ENCODE data around the gene SYT17.

Gene SYT17

GRCh38 chr16:19228575-19228974, 60.5 kb downstream of the SYT17 start:
- peaks cover 26% of the 10 kb centered on the region for H3K36me3 ChIP-seq (ENCODE audit: insufficient read depth, insufficient read length, low read length)

DNA sequence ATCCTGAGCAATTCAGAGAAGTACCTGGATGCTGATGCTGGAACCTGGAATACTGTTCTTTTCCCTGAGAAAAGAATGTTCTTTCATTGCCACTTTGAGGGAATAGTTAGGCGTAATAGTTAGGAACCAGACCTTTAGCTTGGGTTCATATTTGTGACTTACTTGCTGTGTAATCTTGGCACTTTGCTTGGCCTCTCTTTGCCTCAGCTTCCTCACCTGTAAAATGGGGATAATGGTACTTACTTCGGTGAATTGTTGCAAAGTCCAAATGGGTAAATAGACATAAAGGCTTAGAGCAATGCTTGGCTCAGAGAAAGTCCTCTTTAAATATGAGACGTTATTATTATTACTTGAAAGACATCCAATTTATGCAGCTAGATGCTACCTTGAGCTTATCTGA, 62.5 kb downstream of the SYT17 start:
- peaks cover 10% of the 10 kb centered on the region for H3K36me3 ChIP-seq (ENCODE audit: insufficient read depth, insufficient read length, low read length)
- H3K4me3 ChIP-seq (ENCODE audit: insufficient read length, low read depth): no peak overlapping the region

More at GRCh38 chr16:19228575-19228974, 60.5 kb downstream of the SYT17 start:
- Histone ChIP-seq H3K4me1 (ENCODE audit: insufficient read depth, insufficient read length) (peaks cover 4% of the 10 kb centered on the region), H3K9me3 (ENCODE audit: insufficient read depth, low read length) (peaks cover 17% of the 10 kb centered on the region), H3K27me3 (ENCODE audit: insufficient read depth, insufficient read length) (no peaks in the 10 kb centered on the region), H3K4me3 (ENCODE audit: insufficient read length, low read depth) (no peak overlapping the region), H3K9ac (ENCODE audit: insufficient read length, low read depth) (no peak overlapping the region)
- DNase-seq (ENCODE audit: low read depth, low spot score): no peak
- no peak for TF ChIP-seq SUZ12 (IDR thresholded peaks at IDR 0.05; ENCODE audit: extremely low read depth, insufficient read depth, insufficient read length)
- no peak for TF ChIP-seq ZNF274 (IDR thresholded peaks at IDR 0.05; ENCODE audit: low read depth, low read length)
- no peak for TF ChIP-seq YY1 (IDR thresholded peaks at IDR 0.05; ENCODE audit: insufficient read depth, insufficient read length)

GRCh38 chr16:19231881-19232280, 63.8 kb downstream of the SYT17 start:
- H3K4me3 ChIP-seq (ENCODE audit: insufficient read length, low read depth): no peak overlapping the region
- H3K27me3 ChIP-seq (ENCODE audit: insufficient read depth, insufficient read length): no peaks in the 10 kb centered on the region
- TF ChIP-seq SUZ12 (IDR thresholded peaks at IDR 0.05; ENCODE audit: extremely low read depth, insufficient read depth, insufficient read length): no peak
- no peak for TF ChIP-seq ZNF274 (IDR thresholded peaks at IDR 0.05; ENCODE audit: low read depth, low read length)
- TF ChIP-seq YY1 (IDR thresholded peaks at IDR 0.05; ENCODE audit: insufficient read depth, insufficient read length): no peak
- no peaks in the 10 kb centered on the region for H3K36me3 ChIP-seq (ENCODE audit: insufficient read depth, insufficient read length, low read length)
- peaks cover 14% of the 10 kb centered on the region for H3K9me3 ChIP-seq (ENCODE audit: insufficient read depth, low read length)
- no peak for DNase-seq (ENCODE audit: low read depth, low spot score)
- H3K9ac ChIP-seq (ENCODE audit: insufficient read length, low read depth): no peak overlapping the region
- peaks cover 4% of the 10 kb centered on the region for H3K4me1 ChIP-seq (ENCODE audit: insufficient read depth, insufficient read length)

More for the DNA sequence above, 62.5 kb downstream of the SYT17 start:
- Histone ChIP-seq H3K4me1 (ENCODE audit: insufficient read depth, insufficient read length) (peaks cover 4% of the 10 kb centered on the region), H3K27me3 (ENCODE audit: insufficient read depth, insufficient read length) (no peaks in the 10 kb centered on the region), H3K9me3 (ENCODE audit: insufficient read depth, low read length) (peaks cover 13% of the 10 kb centered on the region), H3K9ac (ENCODE audit: insufficient read length, low read depth) (no peak overlapping the region)
- no peak for DNase-seq (ENCODE audit: low read depth, low spot score)
- TF ChIP-seq YY1 (IDR thresholded peaks at IDR 0.05; ENCODE audit: insufficient read depth, insufficient read length): no peak
- TF ChIP-seq ZNF274 (IDR thresholded peaks at IDR 0.05; ENCODE audit: low read depth, low read length): no peak
- TF ChIP-seq SUZ12 (IDR thresholded peaks at IDR 0.05; ENCODE audit: extremely low read depth, insufficient read depth, insufficient read length): no peak

- H3K27me3 ChIP-seq (ENCODE audit: insufficient read depth, insufficient read length): no peaks in the 10 kb centered on the region
- H3K4me3 ChIP-seq (ENCODE audit: insufficient read length, low read depth): no peak overlapping the region
- no peaks in the 10 kb centered on the region for H3K36me3 ChIP-seq (ENCODE audit: insufficient read depth, insufficient read length, low read length)
- no peak overlapping the region for H3K9ac ChIP-seq (ENCODE audit: insufficient read length, low read depth)
- DNase-seq (ENCODE audit: low read depth, low spot score): no peak
- peaks cover 4% of the 10 kb centered on the region for H3K4me1 ChIP-seq (ENCODE audit: insufficient read depth, insufficient read length)
- TF ChIP-seq SUZ12 (IDR thresholded peaks at IDR 0.05; ENCODE audit: extremely low read depth, insufficient read depth, insufficient read length) (no peak), ZNF274 (IDR thresholded peaks at IDR 0.05; ENCODE audit: low read depth, low read length) (no peak), YY1 (IDR thresholded peaks at IDR 0.05; ENCODE audit: insufficient read depth, insufficient read length) (no peak)
- peaks cover 14% of the 10 kb centered on the region for H3K9me3 ChIP-seq (ENCODE audit: insufficient read depth, low read length)
These were observed 64.9 kb downstream of the SYT17 start for GRCh38 chr16:19232988-19233387.

DNA sequence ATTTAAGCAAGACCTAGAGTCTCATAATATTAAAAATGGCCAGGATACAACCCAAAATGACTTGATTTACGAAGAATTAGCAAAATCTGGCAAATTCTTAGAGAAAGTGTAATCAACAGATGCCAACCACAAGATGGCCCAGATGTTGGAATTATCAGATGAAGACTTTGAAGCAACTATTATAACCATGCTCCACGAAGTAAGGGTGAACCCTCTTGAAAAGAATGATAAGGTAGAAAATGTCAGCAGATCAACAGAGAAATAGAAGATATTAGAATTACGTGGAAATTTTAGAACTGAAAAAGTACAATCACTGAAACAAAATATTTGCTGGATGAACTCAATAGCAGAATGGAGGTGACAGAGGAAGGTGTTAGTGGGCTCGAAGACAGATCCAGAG, 67.4 kb downstream of the SYT17 start:
- DNase-seq (ENCODE audit: low read depth, low spot score): no peak
- no peaks in the 10 kb centered on the region for H3K27me3 ChIP-seq (ENCODE audit: insufficient read depth, insufficient read length)
- no peak overlapping the region for H3K4me3 ChIP-seq (ENCODE audit: insufficient read length, low read depth)
- no peak overlapping the region for H3K9ac ChIP-seq (ENCODE audit: insufficient read length, low read depth)
- TF ChIP-seq SUZ12 (IDR thresholded peaks at IDR 0.05; ENCODE audit: extremely low read depth, insufficient read depth, insufficient read length) (no peak), YY1 (IDR thresholded peaks at IDR 0.05; ENCODE audit: insufficient read depth, insufficient read length) (no peak)
- H3K4me1 ChIP-seq (ENCODE audit: insufficient read depth, insufficient read length): no peaks in the 10 kb centered on the region
- H3K9me3 ChIP-seq (ENCODE audit: insufficient read depth, low read length): peaks cover 25% of the 10 kb centered on the region
- no peaks in the 10 kb centered on the region for H3K36me3 ChIP-seq (ENCODE audit: insufficient read depth, insufficient read length, low read length)

DNA sequence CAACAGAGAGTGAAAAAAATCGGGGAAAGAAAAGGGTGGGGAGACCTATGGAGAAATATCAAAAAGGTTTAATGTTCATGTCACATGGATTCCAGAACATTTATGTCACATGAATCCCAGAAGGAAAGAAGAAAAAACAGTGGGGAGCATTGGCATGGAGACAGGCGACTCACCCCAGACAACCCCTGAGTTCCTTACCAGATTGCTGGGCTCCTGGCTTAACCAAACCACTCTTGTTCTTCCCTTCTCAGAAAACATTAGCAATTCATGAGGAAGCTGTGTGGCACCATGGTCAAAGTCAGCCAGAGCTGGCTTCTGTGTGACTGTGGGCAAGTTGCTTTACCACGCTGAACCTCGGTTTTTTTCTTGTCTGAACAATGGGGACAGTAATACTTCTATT, 67.8 kb downstream of the SYT17 start:
- H3K4me1 ChIP-seq (ENCODE audit: insufficient read depth, insufficient read length): no peaks in the 10 kb centered on the region
- H3K9me3 ChIP-seq (ENCODE audit: insufficient read depth, low read length): peaks cover 28% of the 10 kb centered on the region
- TF ChIP-seq SUZ12 (IDR thresholded peaks at IDR 0.05; ENCODE audit: extremely low read depth, insufficient read depth, insufficient read length) (no peak), ZNF274 (IDR thresholded peaks at IDR 0.05; ENCODE audit: low read depth, low read length) (no peak), YY1 (IDR thresholded peaks at IDR 0.05; ENCODE audit: insufficient read depth, insufficient read length) (no peak)
- no peaks in the 10 kb centered on the region for H3K27me3 ChIP-seq (ENCODE audit: insufficient read depth, insufficient read length)
- DNase-seq (ENCODE audit: low read depth, low spot score): no peak
- no peaks in the 10 kb centered on the region for H3K36me3 ChIP-seq (ENCODE audit: insufficient read depth, insufficient read length, low read length)
- H3K4me3 ChIP-seq (ENCODE audit: insufficient read length, low read depth): no peak overlapping the region
- no peak overlapping the region for H3K9ac ChIP-seq (ENCODE audit: insufficient read length, low read depth)

GRCh38 chr16:19236561-19237209, 68.6 kb downstream of the SYT17 start:
- DNase-seq (ENCODE audit: low read depth, low spot score): no peak
- Histone ChIP-seq H3K4me3 (ENCODE audit: insufficient read length, low read depth) (no peak overlapping the region), H3K36me3 (ENCODE audit: insufficient read depth, insufficient read length, low read length) (no peaks in the 10 kb centered on the region)

More at GRCh38 chr16:19236561-19237209, 68.6 kb downstream of the SYT17 start:
- Histone ChIP-seq H3K9me3 (ENCODE audit: insufficient read depth, low read length) (peaks cover 28% of the 10 kb centered on the region), H3K4me1 (ENCODE audit: insufficient read depth, insufficient read length) (no peaks in the 10 kb centered on the region), H3K9ac (ENCODE audit: insufficient read length, low read depth) (no peak overlapping the region), H3K27me3 (ENCODE audit: insufficient read depth, insufficient read length) (no peaks in the 10 kb centered on the region)
- no peak for TF ChIP-seq SUZ12 (IDR thresholded peaks at IDR 0.05; ENCODE audit: extremely low read depth, insufficient read depth, insufficient read length)
- no peak for TF ChIP-seq ZNF274 (IDR thresholded peaks at IDR 0.05; ENCODE audit: low read depth, low read length)
- no peak for TF ChIP-seq YY1 (IDR thresholded peaks at IDR 0.05; ENCODE audit: insufficient read depth, insufficient read length)
